Subcutaneous adipose tissue (tissue), 4 donors: ENCODE data around the gene SCN4B. TPM values are rescaled to one million over a fixed set of nuclear protein-coding genes. Genes with fewer than 3 reads are reported as not detected.

Source experiments
- total RNA-seq, 4 donors: library from RNA; depleted of rRNA; stranded (reverse); fragments of >200 nt; gene quantifications; one replicate each; pipeline ENCODE4 v1.1.0, GENCODE V29; 2016
- TF ChIP-seq, protein P1 (sequence below): fragments of 450-650 bp; IDR thresholded peaks from one replicate; pipeline ENCODE4 v1.5.1; 2016; ENCODE audit warnings: low read depth, mild to moderate bottlenecking, control low read depth, antibody characterized with exemption, moderate library complexity

The SCN4B gene
- total RNA-seq, 4 donors from 2014 or later, result 1.0 to 5.7 (median 3.2) TPM

- TF ChIP-seq, protein P1, sequence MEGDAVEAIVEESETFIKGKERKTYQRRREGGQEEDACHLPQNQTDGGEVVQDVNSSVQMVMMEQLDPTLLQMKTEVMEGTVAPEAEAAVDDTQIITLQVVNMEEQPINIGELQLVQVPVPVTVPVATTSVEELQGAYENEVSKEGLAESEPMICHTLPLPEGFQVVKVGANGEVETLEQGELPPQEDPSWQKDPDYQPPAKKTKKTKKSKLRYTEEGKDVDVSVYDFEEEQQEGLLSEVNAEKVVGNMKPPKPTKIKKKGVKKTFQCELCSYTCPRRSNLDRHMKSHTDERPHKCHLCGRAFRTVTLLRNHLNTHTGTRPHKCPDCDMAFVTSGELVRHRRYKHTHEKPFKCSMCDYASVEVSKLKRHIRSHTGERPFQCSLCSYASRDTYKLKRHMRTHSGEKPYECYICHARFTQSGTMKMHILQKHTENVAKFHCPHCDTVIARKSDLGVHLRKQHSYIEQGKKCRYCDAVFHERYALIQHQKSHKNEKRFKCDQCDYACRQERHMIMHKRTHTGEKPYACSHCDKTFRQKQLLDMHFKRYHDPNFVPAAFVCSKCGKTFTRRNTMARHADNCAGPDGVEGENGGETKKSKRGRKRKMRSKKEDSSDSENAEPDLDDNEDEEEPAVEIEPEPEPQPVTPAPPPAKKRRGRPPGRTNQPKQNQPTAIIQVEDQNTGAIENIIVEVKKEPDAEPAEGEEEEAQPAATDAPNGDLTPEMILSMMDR, result no peak
Measured at GRCh38 chr11:118142809-118143208, 9.8 kb downstream of the SCN4B start.

- TF ChIP-seq, protein P1, result no peak
Measured at GRCh38 chr11:118142081-118142480, 10.5 kb downstream of the SCN4B start.

- TF ChIP-seq, protein P1, result no peak
Measured at GRCh38 chr11:118139578-118139977, 13.0 kb downstream of the SCN4B start.

- TF ChIP-seq, protein P1, result no peak
Measured at GRCh38 chr11:118138839-118139420, 13.7 kb downstream of the SCN4B start.

- TF ChIP-seq, protein P1, result no peak
Measured at GRCh38 chr11:118136801-118137200, 15.8 kb downstream of the SCN4B start.

DNA sequence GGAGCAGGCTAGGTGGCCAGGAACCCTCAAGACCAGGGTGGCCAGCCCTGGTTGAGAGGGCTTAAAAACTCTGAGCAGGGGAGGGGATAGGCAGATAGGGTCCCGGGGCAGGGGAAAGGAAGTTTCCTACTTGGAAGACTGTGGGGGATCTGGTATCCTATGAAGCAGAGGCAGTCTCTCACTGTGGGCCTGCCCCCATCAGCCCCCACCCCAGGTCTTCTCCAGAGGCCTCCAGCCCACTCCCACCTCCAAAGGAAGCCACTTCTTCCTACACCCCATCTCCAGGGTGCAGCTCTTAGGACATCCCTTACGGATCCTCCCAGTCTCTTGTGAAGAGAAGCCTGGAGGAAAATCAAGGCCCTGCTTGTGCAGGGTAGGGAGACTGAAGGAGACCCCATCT is 16.3 kb downstream of the SCN4B start:
- TF ChIP-seq, protein P1, result no peak

- TF ChIP-seq, protein P1, result no peak
Measured at GRCh38 chr11:118135796-118136165, 16.8 kb downstream of the SCN4B start.
